ENCODE data around the gene PCNX2. TPM values are rescaled to one million over a fixed set of nuclear protein-coding genes. Genes with fewer than 3 reads are reported as not detected.

PCNX2 gene
- total and polyA plus RNA-seq, 5 donors from 2014 or later: 1.6 to 42.3 (median 3.1) TPM

DNA sequence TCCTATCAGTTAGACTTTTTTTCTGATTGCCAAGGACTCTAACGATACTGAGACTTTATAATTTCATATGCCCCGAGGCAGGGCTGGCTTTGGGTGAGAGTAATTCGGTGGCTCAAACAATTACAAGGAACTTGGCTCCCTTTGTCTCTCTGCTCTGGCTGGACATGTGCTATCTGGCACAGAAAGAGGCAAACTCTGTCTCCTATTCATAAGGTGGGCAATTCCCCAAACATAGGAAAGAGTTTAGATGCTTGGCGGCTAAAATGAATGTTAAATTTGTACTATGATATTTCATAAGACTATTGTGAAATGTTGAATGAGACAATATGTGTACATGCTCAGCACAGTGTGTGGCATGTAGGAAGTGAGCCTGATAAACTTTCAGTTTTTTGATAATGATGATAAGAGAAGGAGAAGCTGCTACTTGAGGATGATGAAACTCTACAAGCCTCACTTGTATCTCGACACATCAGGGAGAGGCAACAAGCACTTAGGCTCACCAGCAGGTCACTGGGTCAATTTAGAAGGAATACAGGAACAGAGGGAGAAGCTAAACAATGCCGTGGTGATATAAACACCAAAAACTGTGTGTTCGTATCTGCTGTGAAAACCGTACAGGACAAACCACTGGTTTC lies 357.7 kb downstream of the PCNX2 start:
- peaks cover 0 to 5% (median 0%) of the 10 kb centered on the region in 4 donors for H3K4me1 Mint-ChIP-seq
- H3K27me3 Mint-ChIP-seq: peaks cover 20% of the 10 kb centered on the region
- Histone ChIP-seq H3K36me3 (ENCODE audit: control insufficient read depth, insufficient read depth, low read length) (no peaks in the 10 kb centered on the region), H3K27me3 (ENCODE audit: control insufficient read depth, insufficient read depth, low read length) (peaks cover 2% of the 10 kb centered on the region), H3K4me3 (ENCODE audit: low read depth, low read length) (no peak overlapping the region), H3K4me1 (ENCODE audit: control insufficient read depth, insufficient read depth, low read length, poor library complexity, severe bottlenecking) (no peaks in the 10 kb centered on the region), H3K9me3 (ENCODE audit: control insufficient read depth in 2 of 2, low read length in 2 of 2) (no peaks in the 10 kb centered on the region), H3K27ac (ENCODE audit: insufficient read depth, low read length, poor library complexity, severe bottlenecking) (no peak overlapping the region)
- H3K36me3 Mint-ChIP-seq: no peaks in the 10 kb centered on the region
- DNase-seq: no peak
- H3K4me3 Mint-ChIP-seq: no peak overlapping the region
- no peak overlapping the region for H3K27ac Mint-ChIP-seq
- ATAC-seq (ENCODE audit: low read depth in 2 of 2): no peak
- H3K9me3 Mint-ChIP-seq: no peaks in the 10 kb centered on the region

- no peak overlapping the region for H3K27ac Mint-ChIP-seq
- no peaks in the 10 kb centered on the region for H3K4me1 ChIP-seq (ENCODE audit: control insufficient read depth, insufficient read depth, low read length, poor library complexity, severe bottlenecking)
- H3K9me3 ChIP-seq (ENCODE audit: control insufficient read depth in 2 of 2, low read length in 2 of 2): no peaks in the 10 kb centered on the region
- H3K27me3 Mint-ChIP-seq: peaks cover 22% of the 10 kb centered on the region
- no peak overlapping the region for H3K27ac ChIP-seq (ENCODE audit: insufficient read depth, low read length, poor library complexity, severe bottlenecking)
- H3K4me3 Mint-ChIP-seq: no peak overlapping the region
- H3K27me3 ChIP-seq (ENCODE audit: control insufficient read depth, insufficient read depth, low read length): peaks cover 2% of the 10 kb centered on the region
- no peaks in the 10 kb centered on the region for H3K9me3 Mint-ChIP-seq
- ATAC-seq (ENCODE audit: low read depth in 2 of 2) (no peak), DNase-seq (no peak)
- peaks cover 0 to 5% (median 0%) of the 10 kb centered on the region in 4 donors for H3K4me1 Mint-ChIP-seq
- no peaks in the 10 kb centered on the region for H3K36me3 ChIP-seq (ENCODE audit: control insufficient read depth, insufficient read depth, low read length)
- no peaks in the 10 kb centered on the region for H3K36me3 Mint-ChIP-seq
- no peak overlapping the region for H3K4me3 ChIP-seq (ENCODE audit: low read depth, low read length)
Measured at GRCh38 chr1:232936941-232937340, 358.6 kb downstream of the PCNX2 start.

Other genes with a start within 250 kb of the PCNX2 start
- gene MAP3K21, start 32.0 kb upstream of the PCNX2 start, total RNA-seq: 0.30 TPM
- under 1 TPM in 3 of 4 donors, not detected in 1; 0.13 to 0.24 (median 0.21) TPM for gene MAP3K21, start 32.0 kb upstream of the PCNX2 start, polyA plus RNA-seq